HepG2 (cell line): ENCODE results near the gene STK24. TPM values are rescaled to one million over a fixed set of nuclear protein-coding genes. Genes with fewer than 3 reads are reported as not detected.

ENCODE experiments used
- ATAC-seq: fragments of 200-7000 bp; cut with Tn5 transposase; 3 replicates; pipeline ENCODE4 v1.9.1; 2020; ENCODE audit warnings: mild to moderate bottlenecking, moderate library complexity
- BruUV-seq: library from RNA; stranded (reverse); fragments of 400-500 nt; replicated peaks from 2 replicates; lab custom pipeline; 2021; lab: Mats Ljungman, UMichigan
- CTCF ChIA-PET: fragments of 300-600 bp; formaldehyde crosslinking; extraction: SDS; loops from one replicate; lab custom pipeline; 2021; ENCODE audit warnings: low total read pairs, inconsistent platforms, low intra/inter-chr PET ratio; lab: Yijun Ruan, JAX
- POLR2A ChIA-PET: fragments of 350-600 bp; sonication (Branson Sonifier 250); formaldehyde crosslinking; loops from one replicate; lab custom pipeline; 2020; ENCODE audit warnings: antibody characterized with exemption, inconsistent platforms; lab: Yijun Ruan, JAX
- DNase-seq: peaks from one replicate; pipeline ENCODE4 v3.0.0-alpha.2; 2015; ENCODE audit warnings: low spot score
- FAIRE-seq: peaks from 3 replicates; lab custom pipeline; 2011; peaks lifted over from hg19 to GRCh38; lab: Jason Lieb, UNC
- H2AFZ ChIP-seq: one replicate; pipeline ENCODE4 v1.6.1; 2011; ENCODE audit warnings: low read length, inconsistent platforms
- H3K27ac ChIP-seq: fragments of 300-600 bp; 3 replicates; pipeline ENCODE4 v1.8.0; 2011; ENCODE audit warnings: mixed run types, mild to moderate bottlenecking, mixed read lengths, low read length, inconsistent platforms; ENCODE audit not compliant: insufficient read depth; ENCODE audit errors: extremely low read length
- H3K27me3 ChIP-seq, 2 experiments: fragments of 200-600 bp in 1 of 2; 2 replicates in 1 of 2; 3 replicates in 1 of 2; pipeline versions ENCODE4 v1.6.0 to v1.8.0; 2011; ENCODE audit warnings: low read length in 2 of 2, mild to moderate bottlenecking in 2 of 2, moderate library complexity in 2 of 2, inconsistent platforms in 1 of 2; ENCODE audit not compliant: insufficient read depth in 2 of 2, control insufficient read depth in 1 of 2
- H3K36me3 ChIP-seq, 2 experiments: fragments of 200-600 bp in 1 of 2; replicated peaks in 1 of 2; 2 replicates in 1 of 2; 3 replicates in 1 of 2; pipeline versions ENCODE4 v1.5.1 to v1.8.0; 2011; ENCODE audit warnings: low read length in 2 of 2, inconsistent platforms in 1 of 2; ENCODE audit not compliant: insufficient read depth in 2 of 2, control insufficient read depth in 1 of 2
- H3K4me1 ChIP-seq: 2 replicates; pipeline ENCODE4 v1.5.1; 2012; ENCODE audit warnings: low read length, inconsistent platforms; ENCODE audit not compliant: insufficient read depth
- H3K4me2 ChIP-seq: 2 replicates; pipeline ENCODE4 v1.6.0; 2011; ENCODE audit warnings: low read depth, low read length, inconsistent platforms
- H3K4me3 ChIP-seq, 3 experiments: fragments of 200-600 bp in 1 of 3; sonication (generic), shearing (Covaris generic) in 1 of 3; replicated peaks in 1 of 3; 2 replicates each; pipeline ENCODE4 v1.5.1; 2011 to 2016; ENCODE audit warnings: low read length in 3 of 3, inconsistent platforms in 2 of 3, low read depth in 2 of 3, mild to moderate bottlenecking in 2 of 3, control low read depth in 1 of 3, mixed read lengths in 1 of 3; ENCODE audit not compliant: insufficient read depth in 1 of 3
- H3K79me2 ChIP-seq: one replicate; pipeline ENCODE4 v1.6.1; 2011; ENCODE audit warnings: low read length, inconsistent platforms; ENCODE audit not compliant: insufficient read depth
- H3K9ac ChIP-seq: 2 replicates; pipeline ENCODE4 v1.6.0; 2011; ENCODE audit warnings: mild to moderate bottlenecking, low read depth, low read length, inconsistent platforms; ENCODE audit not compliant: insufficient read depth
- H3K9me3 ChIP-seq: 2 replicates; pipeline ENCODE4 v1.5.1; 2012; ENCODE audit warnings: mild to moderate bottlenecking, low read length
- H4K20me1 ChIP-seq: 2 replicates; pipeline ENCODE4 v1.6.0; 2011; ENCODE audit warnings: inconsistent platforms, mild to moderate bottlenecking, low read length, moderate library complexity; ENCODE audit not compliant: insufficient read depth
- ARNTL ChIP-seq: sonication (generic); formaldehyde crosslinking; IDR thresholded peaks from 2 replicates; pipeline ENCODE4 v1.4.0; 2020; ENCODE audit warnings: mild to moderate bottlenecking, missing genetic modification reagents
- CEBPB ChIP-seq: IDR thresholded peaks from 2 replicates; pipeline ENCODE4 v1.6.1; 2011; ENCODE audit warnings: low read depth, low read length, improper control_type of control experiment, borderline replicate concordance
- ESRRA ChIP-seq: sonication (generic); formaldehyde crosslinking; IDR thresholded peaks from 2 replicates; pipeline ENCODE4 v1.5.1; 2020; ENCODE audit warnings: mild to moderate bottlenecking, low read depth, missing genetic modification reagents
- FUBP1 ChIP-seq: sonication (generic); formaldehyde crosslinking; IDR thresholded peaks from 2 replicates; pipeline ENCODE4 v1.5.1; 2020; ENCODE audit warnings: missing genetic modification reagents, mild to moderate bottlenecking, borderline replicate concordance
- GPBP1L1 ChIP-seq: sonication (generic); formaldehyde crosslinking; IDR thresholded peaks from 2 replicates; pipeline ENCODE4 v1.5.0; 2020; ENCODE audit warnings: mild to moderate bottlenecking, missing genetic modification reagents
- NKX3-1 ChIP-seq: sonication (generic); formaldehyde crosslinking; IDR thresholded peaks from 2 replicates; pipeline ENCODE4 v1.5.0; 2020; ENCODE audit warnings: missing genetic modification reagents
- NR2F6 ChIP-seq, 2 experiments: IDR thresholded peaks; 2 replicates each; pipeline ENCODE4 v1.6.1; 2016; ENCODE audit warnings: antibody characterized with exemption in 1 of 2, mild to moderate bottlenecking in 1 of 2
- RARA ChIP-seq: IDR thresholded peaks from 2 replicates; pipeline ENCODE4 v1.6.1; 2016; ENCODE audit warnings: missing genetic modification reagents, missing compliant biosample characterization
- ZNF841 ChIP-seq: sonication (generic); formaldehyde crosslinking; IDR thresholded peaks from 2 replicates; pipeline ENCODE4 v1.8.1; 2023; ENCODE audit warnings: missing genetic modification reagents, borderline replicate concordance
- WGBS: methylation state at CpG from one replicate; pipeline ENCODE4 v1.1.6; 2017; ENCODE audit warnings: low lambda C conversion rate; 5-methylcytosine and 5-hydroxymethylcytosine counted together
- in situ Hi-C: cut with HindIII; loops from 2 replicates; pipeline ENCODE4 v1.10.0; 2017; ENCODE audit warnings: low pct_unique_long_range_greater_than_20kb; ENCODE audit not compliant: extremely low pct_ligation_motif_present
- intact Hi-C: fragments of 100-400 bp; cut with micrococcal nuclease; formaldehyde crosslinking; loops from one replicate; pipeline ENCODE4 v1.10.0; 2022; ENCODE audit not compliant: unreplicated experiment
- polyA plus RNA-seq, 8 experiments: library from polyadenylated mRNA; depleted of rRNA in 3 of 8; stranded (reverse) in 7 of 8; unstranded in 1 of 8; fragments of >200 nt; fragmentation: Illumina TruSeq in 4 of 8; extraction: Trizol in 4 of 8; gene quantifications; 2 replicates each; pipeline versions ENCODE4 v1.2.1 to v1.2.3, GENCODE V29; 2011 to 2016; ENCODE audit warnings: low read depth in 4 of 8, missing spikeins in 1 of 8, mixed read lengths in 1 of 8; ENCODE audit not compliant: insufficient read depth in 1 of 8
- total RNA-seq, 5 experiments: library from RNA; depleted of rRNA; stranded (reverse); fragments of >200 nt; fragmentation: Illumina TruSeq; extraction: Trizol; gene quantifications; 2 replicates each; pipeline ENCODE4 v1.2.3, GENCODE V29; 2016; ENCODE audit warnings: low read depth in 1 of 5
- TF ChIP-seq, protein P1 (sequence below): sonication (generic); formaldehyde crosslinking; IDR thresholded peaks from 2 replicates; pipeline ENCODE4 v1.5.1; 2020; ENCODE audit warnings: mild to moderate bottlenecking, missing genetic modification reagents, moderate library complexity
- TF ChIP-seq, protein P2 (sequence below): sonication (generic); formaldehyde crosslinking; IDR thresholded peaks from 2 replicates; pipeline ENCODE4 v1.4.0; 2020; ENCODE audit warnings: missing genetic modification reagents, low read depth, mild to moderate bottlenecking, borderline replicate concordance
- TF ChIP-seq, protein P3 (sequence below): sonication (generic); formaldehyde crosslinking; IDR thresholded peaks from 2 replicates; pipeline ENCODE4 v1.8.1; 2023; ENCODE audit warnings: mild to moderate bottlenecking, inconsistent platforms, moderate library complexity, missing genetic modification reagents, borderline replicate concordance

The STK24 gene
- total and polyA plus RNA-seq, 2 of the 13 experiments (the other 11 are each of a cell fraction or from before 2014, with no cell fraction given) = 51.3 to 73.0 TPM

- ChIA-PET POLR2A (interaction anchor here (0.7 to 2.0 kb wide), 3 partner anchors 7 to 74 kb away, joined by 3 to 5 read pairs (median 4); no protein-coding TSS in a partner anchor), CTCF (no interaction called here)
- intact Hi-C loops = no loop called here
- Histone ChIP-seq H3K4me1 (peaks cover 90% of the 10 kb centered on the region), H4K20me1 (peaks cover 16% of the 10 kb centered on the region), H3K4me3 (no peak overlapping the region), H3K27me3 (no peaks in the 10 kb centered on the region), H3K27ac (peak overlapping the region; percentile 45), H3K9ac (no peak overlapping the region), H3K79me2 (peaks cover 82% of the 10 kb centered on the region), H2AFZ (no peak overlapping the region), H3K36me3 (peaks cover 3 to 25% of the 10 kb centered on the region in 2 experiments), H3K4me2 (peak overlapping the region; percentile 10; the same call in 1 of the 2 replicates), H3K9me3 (no peaks in the 10 kb centered on the region)
- BruUV-seq = no TSS peak
- DNase-seq = no peak
- ATAC-seq = 0 out of 3 replicates have a peak, but pooled peaks have one; percentile 7
- in situ Hi-C loops = no loop called here
- FAIRE-seq = peak; percentile 49
- 67% methylated on average over 10 of the region's 10 CpGs for WGBS
- TF ChIP-seq, protein P1, sequence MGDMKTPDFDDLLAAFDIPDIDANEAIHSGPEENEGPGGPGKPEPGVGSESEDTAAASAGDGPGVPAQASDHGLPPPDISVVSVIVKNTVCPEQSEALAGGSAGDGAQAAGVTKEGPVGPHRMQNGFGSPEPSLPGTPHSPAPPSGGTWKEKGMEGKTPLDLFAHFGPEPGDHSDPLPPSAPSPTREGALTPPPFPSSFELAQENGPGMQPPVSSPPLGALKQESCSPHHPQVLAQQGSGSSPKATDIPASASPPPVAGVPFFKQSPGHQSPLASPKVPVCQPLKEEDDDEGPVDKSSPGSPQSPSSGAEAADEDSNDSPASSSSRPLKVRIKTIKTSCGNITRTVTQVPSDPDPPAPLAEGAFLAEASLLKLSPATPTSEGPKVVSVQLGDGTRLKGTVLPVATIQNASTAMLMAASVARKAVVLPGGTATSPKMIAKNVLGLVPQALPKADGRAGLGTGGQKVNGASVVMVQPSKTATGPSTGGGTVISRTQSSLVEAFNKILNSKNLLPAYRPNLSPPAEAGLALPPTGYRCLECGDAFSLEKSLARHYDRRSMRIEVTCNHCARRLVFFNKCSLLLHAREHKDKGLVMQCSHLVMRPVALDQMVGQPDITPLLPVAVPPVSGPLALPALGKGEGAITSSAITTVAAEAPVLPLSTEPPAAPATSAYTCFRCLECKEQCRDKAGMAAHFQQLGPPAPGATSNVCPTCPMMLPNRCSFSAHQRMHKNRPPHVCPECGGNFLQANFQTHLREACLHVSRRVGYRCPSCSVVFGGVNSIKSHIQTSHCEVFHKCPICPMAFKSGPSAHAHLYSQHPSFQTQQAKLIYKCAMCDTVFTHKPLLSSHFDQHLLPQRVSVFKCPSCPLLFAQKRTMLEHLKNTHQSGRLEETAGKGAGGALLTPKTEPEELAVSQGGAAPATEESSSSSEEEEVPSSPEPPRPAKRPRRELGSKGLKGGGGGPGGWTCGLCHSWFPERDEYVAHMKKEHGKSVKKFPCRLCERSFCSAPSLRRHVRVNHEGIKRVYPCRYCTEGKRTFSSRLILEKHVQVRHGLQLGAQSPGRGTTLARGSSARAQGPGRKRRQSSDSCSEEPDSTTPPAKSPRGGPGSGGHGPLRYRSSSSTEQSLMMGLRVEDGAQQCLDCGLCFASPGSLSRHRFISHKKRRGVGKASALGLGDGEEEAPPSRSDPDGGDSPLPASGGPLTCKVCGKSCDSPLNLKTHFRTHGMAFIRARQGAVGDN (CRISPR knock-in tag) = peak; percentile 37; the same call in 1 of the 2 replicates
- TF ChIP-seq, protein P2, sequence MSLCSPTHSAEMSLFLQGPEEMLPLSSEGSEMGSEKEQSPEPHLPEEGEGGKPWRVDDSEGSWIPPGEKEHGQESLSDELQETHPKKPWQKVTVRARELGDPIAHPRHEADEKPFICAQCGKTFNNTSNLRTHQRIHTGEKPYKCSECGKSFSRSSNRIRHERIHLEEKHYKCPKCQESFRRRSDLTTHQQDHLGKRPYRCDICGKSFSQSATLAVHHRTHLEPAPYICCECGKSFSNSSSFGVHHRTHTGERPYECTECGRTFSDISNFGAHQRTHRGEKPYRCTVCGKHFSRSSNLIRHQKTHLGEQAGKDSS = no peak
- TF ChIP-seq GPBP1L1 (CRISPR knock-in tag) (no peak), ZNF841 (CRISPR knock-in tag) (no peak), ARNTL (no peak), RARA (CRISPR knock-in tag) (0 out of 2 replicates have a peak, but pooled peaks have one; percentile 27), CEBPB (no peak), NR2F6 (IDR thresholded peaks at IDR 0.05) (no peak), NR2F6 (CRISPR knock-in tag; IDR thresholded peaks at IDR 0.05) (0 out of 2 replicates have a peak, but pooled peaks have one; percentile 19), FUBP1 (CRISPR knock-in tag) (no peak), ESRRA (CRISPR knock-in tag) (peak; percentile 64; the same call in 1 of the 2 replicates), NKX3-1 (no peak)
- TF ChIP-seq, protein P3, sequence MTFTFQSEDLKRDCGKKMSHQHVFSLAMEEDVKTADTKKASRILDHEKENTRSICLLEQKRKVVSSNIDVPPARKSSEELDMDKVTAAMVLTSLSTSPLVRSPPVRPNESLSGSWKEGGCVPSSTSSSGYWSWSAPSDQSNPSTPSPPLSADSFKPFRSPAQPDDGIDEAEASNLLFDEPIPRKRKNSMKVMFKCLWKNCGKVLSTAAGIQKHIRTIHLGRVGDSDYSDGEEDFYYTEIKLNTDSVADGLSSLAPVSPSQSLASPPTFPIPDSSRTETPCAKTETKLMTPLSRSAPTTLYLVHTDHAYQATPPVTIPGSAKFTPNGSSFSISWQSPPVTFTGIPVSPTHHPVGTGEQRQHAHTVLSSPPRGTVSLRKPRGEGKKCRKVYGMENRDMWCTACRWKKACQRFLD (CRISPR knock-in tag) = no peak
Observed at GRCh38 chr13:98503175-98504028, 73.5 kb downstream of the STK24 start.
